SK-N-SH (cell line): ENCODE data around the gene CLMN. TPM values are rescaled to one million over a fixed set of nuclear protein-coding genes. Genes with fewer than 3 reads are reported as not detected.
"Not testable (repeated sequence)": the region's sequence is repeated elsewhere in the genome, so short reads cannot be mapped to it uniquely, and the experiment has no call there.

ENCODE experiments used
- CTCF ChIA-PET: fragments of 300-600, 350-600 bp; formaldehyde crosslinking; extraction: SDS; loops from one replicate; lab custom pipeline; 2021; lab: Yijun Ruan, JAX
- POLR2A ChIA-PET: fragments of 350-600 bp; sonication (Branson Sonifier 250); formaldehyde crosslinking; extraction: SDS; loops from one replicate; lab custom pipeline; 2020; ENCODE audit warnings: antibody characterized with exemption, inconsistent platforms; lab: Yijun Ruan, JAX
- DNase-seq: peaks from one replicate; pipeline ENCODE4 v3.0.0; 2012
- H2AFZ ChIP-seq: fragments of 200-600 bp; sonication (generic); 2 replicates; pipeline ENCODE4 v1.8.1; 2016; ENCODE audit warnings: antibody characterized with exemption, mild to moderate bottlenecking, low read depth
- H3F3A ChIP-seq: fragments of 200-600 bp; sonication (generic); replicated peaks from 2 replicates; pipeline ENCODE3; 2016; ENCODE audit warnings: antibody characterized with exemption, mild to moderate bottlenecking; ENCODE audit not compliant: insufficient read depth
- H3K27ac ChIP-seq, 2 experiments: fragments of 200-500 bp in 1 of 2; fragments of 200-600 bp in 1 of 2; sonication (Bioruptor generic) in 1 of 2; sonication (generic), shearing (Covaris generic) in 1 of 2; 2 replicates each; pipeline versions ENCODE4 v1.5.1 to v1.6.1; 2014 to 2016; ENCODE audit warnings: low read depth in 2 of 2, inconsistent platforms in 1 of 2, low read length in 1 of 2, mild to moderate bottlenecking in 1 of 2, mixed read lengths in 1 of 2
- H3K27me3 ChIP-seq: fragments of 200-600 bp; sonication (generic), shearing (Covaris generic); 2 replicates; pipeline ENCODE4 v1.6.1; 2016; ENCODE audit warnings: mixed run types; ENCODE audit not compliant: insufficient read depth
- H3K36me3 ChIP-seq, 2 experiments: fragments of 200-500 bp in 1 of 2; fragments of 200-600 bp in 1 of 2; sonication (Bioruptor generic) in 1 of 2; sonication (generic) in 1 of 2; replicated peaks in 1 of 2; 2 replicates each; pipeline versions ENCODE3 to v1.5.1; 2014 to 2016; ENCODE audit warnings: low read length in 1 of 2, mild to moderate bottlenecking in 1 of 2; ENCODE audit not compliant: insufficient read depth in 2 of 2, control insufficient read depth in 1 of 2
- H3K4me1 ChIP-seq, 2 experiments: fragments of 200-500 bp in 1 of 2; fragments of 200-600 bp in 1 of 2; sonication (Bioruptor generic) in 1 of 2; sonication (generic), shearing (Covaris generic) in 1 of 2; 2 replicates each; pipeline versions ENCODE4 v1.5.1 to v1.6.1; 2014 to 2016; ENCODE audit warnings: low read depth in 1 of 2, low read length in 1 of 2, mixed run types in 1 of 2; ENCODE audit not compliant: insufficient read depth in 2 of 2, control insufficient read depth in 1 of 2
- H3K4me2 ChIP-seq: fragments of 200-600 bp; sonication (generic), shearing (Covaris generic); 2 replicates; pipeline ENCODE4 v1.6.1; 2017; ENCODE audit warnings: mixed run types
- H3K4me3 ChIP-seq, 2 experiments: fragments of 200-500 bp in 1 of 2; fragments of 200-600 bp in 1 of 2; sonication (Bioruptor generic) in 1 of 2; sonication (generic), shearing (Covaris generic) in 1 of 2; 2 replicates each; pipeline versions ENCODE4 v1.5.1 to v1.8.1; 2014 to 2016; ENCODE audit warnings: low read depth in 2 of 2, inconsistent platforms in 1 of 2, low read length in 1 of 2, mild to moderate bottlenecking in 1 of 2, mixed read lengths in 1 of 2, moderate library complexity in 1 of 2
- H3K79me2 ChIP-seq: fragments of 200-600 bp; sonication (generic); 2 replicates; pipeline ENCODE4 v1.8.1; 2017; ENCODE audit warnings: mild to moderate bottlenecking; ENCODE audit not compliant: insufficient read depth
- H3K9ac ChIP-seq: fragments of 200-600 bp; sonication (generic); 2 replicates; pipeline ENCODE4 v1.6.1; 2017; ENCODE audit warnings: mixed run types
- H3K9me2 ChIP-seq: fragments of 200-600 bp; sonication (generic); 2 replicates; pipeline ENCODE4 v1.6.1; 2017; ENCODE audit warnings: mixed run types
- H3K9me3 ChIP-seq: fragments of 200-600 bp; sonication (generic); 2 replicates; pipeline ENCODE4 v1.6.1; 2017; ENCODE audit warnings: mixed run types, mild to moderate bottlenecking, moderate library complexity
- H4K20me1 ChIP-seq: fragments of 200-600 bp; sonication (generic); 2 replicates; pipeline ENCODE4 v1.6.1; 2017; ENCODE audit warnings: mild to moderate bottlenecking, mixed run types; ENCODE audit not compliant: insufficient read depth
- CTCF ChIP-seq: fragments of 200-600 bp; sonication (generic); IDR thresholded peaks from 2 replicates; pipeline ENCODE4 v1.6.1; 2017; ENCODE audit warnings: antibody characterized with exemption, mild to moderate bottlenecking, moderate library complexity
- EP300 ChIP-seq, 2 experiments: IDR thresholded peaks; 2 replicates each; pipeline versions ENCODE4 v1.4.0 to v1.6.1; 2012; ENCODE audit warnings: borderline replicate concordance in 1 of 2, low read depth in 1 of 2, low read length in 1 of 2
- IRF3 ChIP-seq: fragments of 150-350 bp; IDR thresholded peaks from 2 replicates; pipeline ENCODE4 v1.6.1; 2016; ENCODE audit warnings: mild to moderate bottlenecking, low read depth, low read length
- NFIC ChIP-seq: IDR thresholded peaks from 2 replicates; pipeline ENCODE4 v1.4.0; 2012; ENCODE audit warnings: borderline replicate concordance
- RAD21 ChIP-seq: IDR thresholded peaks from 2 replicates; pipeline ENCODE4 v1.6.1; 2012; ENCODE audit warnings: mild to moderate bottlenecking, low read length
- SMC3 ChIP-seq: IDR thresholded peaks from 2 replicates; pipeline ENCODE4 v1.6.1; 2012; ENCODE audit warnings: low read depth, low read length, improper control_type of control experiment
- WGBS: methylation state at CpG from one replicate; pipeline ENCODE4 v1.1.6; 2017; ENCODE audit warnings: low lambda C conversion rate; 5-methylcytosine and 5-hydroxymethylcytosine counted together
- polyA plus RNA-seq, 3 experiments: library from polyadenylated mRNA; depleted of rRNA; stranded (reverse); fragments of >200 nt; gene quantifications; 2 replicates each; pipeline ENCODE4 v1.2.3, GENCODE V29; 2012
- TF ChIP-seq, protein P1 (sequence below): IDR thresholded peaks from 2 replicates; pipeline ENCODE4 v1.4.0; 2012; ENCODE audit warnings: low read depth

The CLMN gene
- polyA plus RNA-seq, 1 of the 3 experiments (the other 2 are of a cell fraction): 1.4 TPM

DNA sequence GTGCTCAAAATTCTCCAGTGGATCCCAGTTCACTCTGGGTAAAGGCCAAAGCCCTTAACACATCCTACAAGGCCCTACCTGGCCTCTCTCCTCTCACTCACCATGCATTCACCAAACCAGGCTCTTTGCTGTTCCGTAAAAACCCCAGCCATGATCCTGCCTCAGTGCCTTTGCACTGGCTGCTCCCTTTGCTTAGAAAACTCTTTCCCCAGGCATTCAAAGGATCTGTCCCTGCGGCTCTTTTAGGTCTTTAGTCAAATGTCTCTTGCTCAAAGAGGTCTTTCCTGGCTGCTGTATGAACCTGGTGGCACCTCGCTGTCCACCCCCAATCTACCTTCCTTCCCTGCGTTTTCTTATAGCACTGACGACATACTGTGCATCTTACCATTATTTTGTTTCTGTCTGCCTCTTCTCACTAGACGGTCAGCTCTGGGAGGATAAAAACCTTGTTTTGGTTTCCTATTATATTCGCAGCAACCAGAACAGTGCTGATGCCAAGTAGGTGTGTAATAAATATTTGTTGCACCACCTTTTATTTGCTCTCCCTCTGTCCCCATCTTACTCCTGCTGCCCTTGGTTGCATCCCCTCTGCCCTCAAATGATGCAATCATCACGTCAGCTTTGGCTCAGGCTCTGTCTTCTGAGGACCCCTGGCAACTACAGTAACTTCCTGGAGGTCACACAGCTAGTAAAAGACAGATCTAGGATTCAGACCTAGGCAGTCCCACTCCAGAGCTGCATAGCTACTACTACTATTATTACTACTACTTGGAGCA is 138.6 kb downstream of the CLMN start (continued):
- TF ChIP-seq IRF3 (no peak), NFIC (no peak)
- TF ChIP-seq, protein P1, sequence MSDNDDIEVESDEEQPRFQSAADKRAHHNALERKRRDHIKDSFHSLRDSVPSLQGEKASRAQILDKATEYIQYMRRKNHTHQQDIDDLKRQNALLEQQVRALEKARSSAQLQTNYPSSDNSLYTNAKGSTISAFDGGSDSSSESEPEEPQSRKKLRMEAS: no peak
- TF ChIP-seq, all 33 proteins: peak for 0

GRCh38 chr14:95175670-95176069 is 144.0 kb downstream of the CLMN start:
- H3F3A ChIP-seq, POLR2A ChIA-PET, H3K79me2 ChIP-seq, H3K4me2 ChIP-seq, H2AFZ ChIP-seq, H3K36me3 ChIP-seq, H3K4me1 ChIP-seq, H3K27ac ChIP-seq, H3K4me3 ChIP-seq, H3K9me3 ChIP-seq, H3K9ac ChIP-seq, DNase-seq, H4K20me1 ChIP-seq, H3K9me2 ChIP-seq, CTCF ChIA-PET, H3K27me3 ChIP-seq: not testable (repeated sequence)
- WGBS: 92% methylated on average over 3 of the region's 3 CpGs

GRCh38 chr14:95174184-95174792 is 145.4 kb downstream of the CLMN start:
- TF ChIP-seq RAD21 (peak; percentile 50), CTCF (peak; percentile 46), EP300 (IDR thresholded peaks at IDR 0.05; ENCODE audit: borderline replicate concordance in 1 of 2, low read depth in 1 of 2, low read length in 1 of 2) (no peak), SMC3 (peak; percentile 30)
- TF ChIP-seq, all 33 proteins: peak for 3
- Histone ChIP-seq H3K79me2 (no peaks in the 10 kb centered on the region), H3K27me3 (no peaks in the 10 kb centered on the region), H3K36me3 (no peaks in the 10 kb centered on the region), H3K9me2 (no peaks in the 10 kb centered on the region), H3F3A (no peaks in the 10 kb centered on the region), H3K9me3 (no peaks in the 10 kb centered on the region), H3K4me2 (no peak overlapping the region), H4K20me1 (no peaks in the 10 kb centered on the region), H3K27ac (no peak overlapping the region), H2AFZ (no peak overlapping the region), H3K9ac (no peak overlapping the region), H3K4me3 (no peak overlapping the region), H3K4me1 (no peaks in the 10 kb centered on the region)
- 47% methylated on average over 2 of the region's 2 CpGs for WGBS
- DNase-seq: no peak
- ChIA-PET POLR2A (no interaction called here), CTCF (interaction anchor here (0.8 to 1.2 kb wide), 8 partner anchors 11 to 264 kb away, joined by 3 read pairs; partner anchors contain the start of gene DICER1)
